GM10266 (cell line): ENCODE data around the gene ATN1.

Source experiments
- DNase-seq: peaks from one replicate; pipeline ENCODE4 v3.0.0; 2012; ENCODE audit errors: extremely low spot score
- CTCF ChIP-seq: IDR thresholded peaks from 2 replicates; pipeline ENCODE4 v1.5.1; 2012; ENCODE audit warnings: mild to moderate bottlenecking, low read depth; ENCODE audit not compliant: control insufficient read depth, insufficient read depth; ENCODE audit errors: missing control alignments

The ATN1 gene

GRCh38 chr12:6934110-6934509, 6.4 kb downstream of the ATN1 start:
- TF ChIP-seq CTCF = no peak
- no peak for DNase-seq

GRCh38 chr12:6935371-6936193, 7.8 kb downstream of the ATN1 start:
- no peak for TF ChIP-seq CTCF
- no peak for DNase-seq

GRCh38 chr12:6936194-6936635, 8.5 kb downstream of the ATN1 start:
- DNase-seq = no peak
- TF ChIP-seq CTCF = no peak

- DNase-seq = peak; percentile 67
- TF ChIP-seq CTCF = no peak
These were observed 9.1 kb downstream of the ATN1 start for GRCh38 chr12:6936636-6937480.

- peak; percentile 99 for TF ChIP-seq CTCF
- DNase-seq = peak; percentile 85
These were observed 10.0 kb downstream of the ATN1 start for GRCh38 chr12:6937481-6938352.

GRCh38 chr12:6938353-6939190, 10.8 kb downstream of the ATN1 start:
- DNase-seq = no peak
- no peak for TF ChIP-seq CTCF
